ENCODE results near the gene LARGE1.

LARGE1 gene

GRCh38 chr22:33529424-33530113 lies 390.7 kb downstream of the LARGE1 start:
- Histone ChIP-seq H3K9ac (ENCODE audit: low read length) (no peak overlapping the region), H3K9me2 (ENCODE audit: low read depth, low read length) (no peaks in the 10 kb centered on the region), H3K79me2 (ENCODE audit: insufficient read depth, low read length) (no peaks in the 10 kb centered on the region), H2AFZ (ENCODE audit: low read length) (no peak overlapping the region), H3K4me2 (ENCODE audit: low read length) (no peak overlapping the region), H3K36me3 (ENCODE audit: insufficient read depth, low read length) (no peaks in the 10 kb centered on the region), H3K9me3 (ENCODE audit: low read length) (no peaks in the 10 kb centered on the region), H3K27me3 (ENCODE audit: insufficient read depth, low read length) (no peaks in the 10 kb centered on the region), H3F3A (ENCODE audit: insufficient read depth, low read length) (no peaks in the 10 kb centered on the region), H3K4me3 (ENCODE audit: low read depth, low read length, poor library complexity, severe bottlenecking) (no peak overlapping the region), H4K20me1 (ENCODE audit: insufficient read depth, low read length) (no peaks in the 10 kb centered on the region), H3K4me1 (ENCODE audit: insufficient read depth, low read length, severe bottlenecking) (peaks cover 6% of the 10 kb centered on the region), H3K27ac (ENCODE audit: low read depth, low read length, poor library complexity, severe bottlenecking) (no peak overlapping the region)
- TF ChIP-seq EZH2 (IDR thresholded peaks at IDR 0.05; ENCODE audit: borderline replicate concordance, low read length) (no peak), CTCF (IDR thresholded peaks at IDR 0.05; ENCODE audit: low read length) (no peak)

- no peak overlapping the region for H3K9ac ChIP-seq (ENCODE audit: low read length)
- no peak for TF ChIP-seq CTCF (IDR thresholded peaks at IDR 0.05; ENCODE audit: low read length)
- TF ChIP-seq EZH2 (IDR thresholded peaks at IDR 0.05; ENCODE audit: borderline replicate concordance, low read length): no peak
- H3K27me3 ChIP-seq (ENCODE audit: insufficient read depth, low read length): no peaks in the 10 kb centered on the region
- H4K20me1 ChIP-seq (ENCODE audit: insufficient read depth, low read length): no peaks in the 10 kb centered on the region
- H2AFZ ChIP-seq (ENCODE audit: low read length): no peak overlapping the region
- H3K27ac ChIP-seq (ENCODE audit: low read depth, low read length, poor library complexity, severe bottlenecking): no peak overlapping the region
- no peak overlapping the region for H3K4me2 ChIP-seq (ENCODE audit: low read length)
- H3F3A ChIP-seq (ENCODE audit: insufficient read depth, low read length): no peaks in the 10 kb centered on the region
- no peaks in the 10 kb centered on the region for H3K36me3 ChIP-seq (ENCODE audit: insufficient read depth, low read length)
- H3K79me2 ChIP-seq (ENCODE audit: insufficient read depth, low read length): no peaks in the 10 kb centered on the region
- H3K4me3 ChIP-seq (ENCODE audit: low read depth, low read length, poor library complexity, severe bottlenecking): no peak overlapping the region
- H3K4me1 ChIP-seq (ENCODE audit: insufficient read depth, low read length, severe bottlenecking): peaks cover 12% of the 10 kb centered on the region
- no peaks in the 10 kb centered on the region for H3K9me2 ChIP-seq (ENCODE audit: low read depth, low read length)
- H3K9me3 ChIP-seq (ENCODE audit: low read length): no peaks in the 10 kb centered on the region
Measured at GRCh38 chr22:33528183-33528582, 392.1 kb downstream of the LARGE1 start.

DNA sequence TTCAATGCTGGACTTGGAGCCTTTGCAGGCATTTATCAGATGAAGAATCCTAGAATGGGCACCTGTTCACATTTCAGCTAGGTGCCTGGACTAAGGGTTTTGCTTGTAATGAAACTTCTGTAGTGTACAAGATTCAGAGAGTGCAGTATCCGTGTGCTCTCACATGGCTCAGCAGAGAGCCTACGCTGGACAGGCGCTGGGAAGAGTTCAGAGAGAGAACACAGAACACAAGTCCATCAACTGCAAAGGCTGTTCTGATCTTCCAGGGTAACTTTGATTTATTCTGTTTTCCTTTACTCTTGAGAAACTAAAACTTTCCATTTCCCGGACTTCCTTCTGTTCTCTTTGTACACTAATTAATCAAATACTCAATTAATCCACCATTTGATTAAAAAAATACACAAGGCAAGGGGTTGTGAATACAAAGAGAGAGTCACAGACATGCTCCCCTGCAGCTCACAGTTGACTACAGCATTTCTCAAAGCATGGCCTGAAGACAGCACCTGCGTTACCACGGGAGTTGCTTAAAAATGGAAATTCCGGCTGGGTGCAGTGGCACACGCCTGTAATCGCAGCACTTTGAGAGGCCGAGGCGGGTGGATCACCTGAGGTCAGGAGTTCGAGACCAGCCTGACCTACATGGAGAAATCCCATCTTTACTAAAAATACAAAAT lies 393.7 kb downstream of the LARGE1 start:
- no peaks in the 10 kb centered on the region for H3K27me3 ChIP-seq (ENCODE audit: insufficient read depth, low read length)
- H4K20me1 ChIP-seq (ENCODE audit: insufficient read depth, low read length): no peaks in the 10 kb centered on the region
- H3K9me3 ChIP-seq (ENCODE audit: low read length): no peaks in the 10 kb centered on the region
- no peaks in the 10 kb centered on the region for H3K9me2 ChIP-seq (ENCODE audit: low read depth, low read length)
- no peaks in the 10 kb centered on the region for H3F3A ChIP-seq (ENCODE audit: insufficient read depth, low read length)
- peaks cover 1% of the 10 kb centered on the region; the same call in 1 of the 2 replicates for H3K36me3 ChIP-seq (ENCODE audit: insufficient read depth, low read length)
- H3K79me2 ChIP-seq (ENCODE audit: insufficient read depth, low read length): no peaks in the 10 kb centered on the region
- no peak overlapping the region for H3K4me3 ChIP-seq (ENCODE audit: low read depth, low read length, poor library complexity, severe bottlenecking)
- H3K4me2 ChIP-seq (ENCODE audit: low read length): no peak overlapping the region
- peaks cover 17% of the 10 kb centered on the region for H3K4me1 ChIP-seq (ENCODE audit: insufficient read depth, low read length, severe bottlenecking)
- H2AFZ ChIP-seq (ENCODE audit: low read length): no peak overlapping the region
- TF ChIP-seq CTCF (IDR thresholded peaks at IDR 0.05; ENCODE audit: low read length) (no peak), EZH2 (IDR thresholded peaks at IDR 0.05; ENCODE audit: borderline replicate concordance, low read length) (no peak)
- H3K27ac ChIP-seq (ENCODE audit: low read depth, low read length, poor library complexity, severe bottlenecking): no peak overlapping the region
- no peak overlapping the region for H3K9ac ChIP-seq (ENCODE audit: low read length)
